HCT116 (cell line): ENCODE data around the gene VMP1. TPM values are rescaled to one million over a fixed set of nuclear protein-coding genes. Genes with fewer than 3 reads are reported as not detected.
A peak's percentile ranks its signal among the peaks of the same experiment; 100 is the strongest.

Experiments used
- ATAC-seq: fragments of 200-7000 bp; cut with Tn5 transposase; 2 replicates; pipeline ENCODE4 v1.9.1; 2020; ENCODE audit warnings: mild to moderate bottlenecking, moderate library complexity
- BruUV-seq: library from RNA; stranded (reverse); fragments of 400-500 nt; replicated peaks from 2 replicates; lab custom pipeline; 2021; lab: Mats Ljungman, UMichigan
- CTCF ChIA-PET: fragments of 300-600 bp; sonication (Branson Sonifier 250); formaldehyde crosslinking; loops from one replicate; lab custom pipeline; 2021; ENCODE audit warnings: antibody characterized with exemption; lab: Charles Lee
- POLR2A ChIA-PET: fragments of 300-600, 350-600 bp; sonication (Branson Sonifier 250); formaldehyde crosslinking; loops from one replicate; lab custom pipeline; 2021; ENCODE audit warnings: antibody characterized with exemption; lab: Charles Lee
- RAD21 ChIA-PET, 2 experiments: fragments of 300-600 bp; sonication (Branson Sonifier 250); formaldehyde crosslinking; loops; one replicate each; lab custom pipeline; 2023; ENCODE audit warnings: low total read pairs in 2 of 2; ENCODE audit not compliant: uncharacterized antibody in 2 of 2, unreplicated experiment in 2 of 2, low non-redundant PET in 1 of 2; lab: Charles Lee
- DNase-seq: peaks from one replicate; pipeline ENCODE4 v3.0.0-alpha.2; 2010; ENCODE audit warnings: low read depth, low spot score
- H2AFZ ChIP-seq: fragments of 200-600 bp; shearing (Covaris generic), sonication (generic); 2 replicates; pipeline ENCODE4 v1.6.1; 2017; ENCODE audit warnings: low read depth, mixed run types, mixed read lengths, antibody characterized with exemption, low read length; ENCODE audit not compliant: poor library complexity, severe bottlenecking
- H3K27ac ChIP-seq: 2 replicates; pipeline ENCODE4 v1.5.1; 2012; ENCODE audit warnings: low read depth, low read length
- H3K27me3 ChIP-seq: fragments of 200-600 bp; sonication (generic); 2 replicates; pipeline ENCODE4 v1.6.1; 2016; ENCODE audit warnings: mixed run types, low read length, mixed read lengths; ENCODE audit not compliant: insufficient read depth
- H3K36me3 ChIP-seq, 2 experiments: fragments of 200-500 bp in 1 of 2; fragments of 200-600 bp in 1 of 2; sonication (Bioruptor generic) in 1 of 2; sonication (generic) in 1 of 2; 2 replicates each; pipeline versions ENCODE4 v1.5.1 to v1.6.1; 2014 to 2016; ENCODE audit warnings: low read length in 2 of 2, inconsistent platforms in 1 of 2, mixed read lengths in 1 of 2, mixed run types in 1 of 2; ENCODE audit not compliant: insufficient read depth in 2 of 2, control insufficient read depth in 1 of 2
- H3K4me1 ChIP-seq, 2 experiments: fragments of 200-600 bp in 1 of 2; sonication (generic) in 1 of 2; 2 replicates each; pipeline versions ENCODE4 v1.5.1 to v1.6.1; 2012 to 2017; ENCODE audit warnings: low read length in 2 of 2, inconsistent platforms in 1 of 2, mild to moderate bottlenecking in 1 of 2, mixed read lengths in 1 of 2, mixed run types in 1 of 2, moderate library complexity in 1 of 2; ENCODE audit not compliant: insufficient read depth in 2 of 2, control insufficient read depth in 1 of 2
- H3K4me2 ChIP-seq: fragments of 200-600 bp; sonication (generic); 2 replicates; pipeline ENCODE4 v1.6.1; 2017; ENCODE audit warnings: mixed run types, low read length, mixed read lengths
- H3K4me3 ChIP-seq, 2 experiments: fragments of 200-600 bp in 1 of 2; sonication (generic) in 1 of 2; replicated peaks in 1 of 2; 2 replicates each; pipeline ENCODE4 v1.5.1; 2011 to 2016; ENCODE audit warnings: low read length in 2 of 2, control low read depth in 1 of 2, low read depth in 1 of 2, mild to moderate bottlenecking in 1 of 2, mixed read lengths in 1 of 2, mixed run types in 1 of 2
- H3K79me2 ChIP-seq: fragments of 200-600 bp; sonication (generic); 2 replicates; pipeline ENCODE4 v1.6.1; 2017; ENCODE audit warnings: mild to moderate bottlenecking, mixed run types, low read length, moderate library complexity, mixed read lengths; ENCODE audit not compliant: insufficient read depth
- H3K9ac ChIP-seq: fragments of 200-600 bp; sonication (generic); 2 replicates; pipeline ENCODE4 v1.6.1; 2016; ENCODE audit warnings: low read length, mixed read lengths
- H3K9me2 ChIP-seq: fragments of 200-600 bp; sonication (generic), shearing (Covaris generic); 2 replicates; pipeline ENCODE4 v1.6.1; 2017; ENCODE audit warnings: mixed run types, mild to moderate bottlenecking, moderate library complexity; ENCODE audit not compliant: insufficient read depth
- H3K9me3 ChIP-seq, 2 experiments: fragments of 200-500 bp in 1 of 2; fragments of 200-600 bp in 1 of 2; sonication (Bioruptor generic) in 1 of 2; sonication (generic) in 1 of 2; 2 replicates each; pipeline ENCODE4 v1.6.1; 2014 to 2017; ENCODE audit warnings: low read length in 2 of 2, mixed read lengths in 2 of 2, inconsistent platforms in 1 of 2, low read depth in 1 of 2, mild to moderate bottlenecking in 1 of 2, mixed run types in 1 of 2, moderate library complexity in 1 of 2; ENCODE audit not compliant: control insufficient read depth in 1 of 2, insufficient read depth in 1 of 2
- H4K20me1 ChIP-seq: fragments of 200-600 bp; sonication (generic), shearing (Covaris generic); 2 replicates; pipeline ENCODE4 v1.6.1; 2017; ENCODE audit warnings: mixed run types, mild to moderate bottlenecking, moderate library complexity; ENCODE audit not compliant: insufficient read depth
- CEBPB ChIP-seq: IDR thresholded peaks from 2 replicates; pipeline ENCODE4 v1.6.1; 2012; ENCODE audit warnings: low read depth
- EZH2phosphoT487 ChIP-seq: fragments of 200-600 bp; IDR thresholded peaks from 2 replicates; pipeline ENCODE4 v1.6.1; 2018; ENCODE audit warnings: antibody characterized with exemption, borderline replicate concordance
- FOSL1 ChIP-seq: IDR thresholded peaks from 2 replicates; pipeline ENCODE4 v1.6.1; 2012; ENCODE audit warnings: low read depth
- MAX ChIP-seq: IDR thresholded peaks from 2 replicates; pipeline ENCODE4 v1.6.1; 2012
- POLR2A ChIP-seq: IDR thresholded peaks from 2 replicates; pipeline ENCODE4 v1.7.0; 2011; ENCODE audit warnings: borderline replicate concordance; ENCODE audit not compliant: insufficient read depth, insufficient read length; ENCODE audit errors: extremely low read depth
- POLR2AphosphoS5 ChIP-seq: IDR thresholded peaks from 2 replicates; pipeline ENCODE4 v1.6.1; 2011; ENCODE audit warnings: mild to moderate bottlenecking, low read depth, low read length, moderate library complexity
- SP1 ChIP-seq: IDR thresholded peaks from 2 replicates; pipeline ENCODE4 v1.6.1; 2012; ENCODE audit warnings: low read depth
- TCF7L2 ChIP-seq: IDR thresholded peaks from 2 replicates; pipeline ENCODE4 v1.7.0; 2011; ENCODE audit warnings: borderline replicate concordance, inconsistent platforms; ENCODE audit not compliant: insufficient read depth, insufficient read length; ENCODE audit errors: extremely low read depth
- ZNF274 ChIP-seq: fragments of 200-500 bp; sonication (Bioruptor generic); IDR thresholded peaks from 2 replicates; pipeline ENCODE4 v1.6.1; 2014; ENCODE audit warnings: mild to moderate bottlenecking, low read depth, low read length, inconsistent platforms
- intact Hi-C: fragments of 100-400 bp; cut with micrococcal nuclease; formaldehyde crosslinking; loops from 2 replicates; pipeline ENCODE4 v1.10.0; 2022
- total RNA-seq: library from RNA; stranded (reverse); gene quantifications from one replicate; pipeline ENCODE4 v1.2.1, GENCODE V29; 2021; ENCODE audit not compliant: unreplicated experiment

The VMP1 gene
- total RNA-seq, 1 experiment from 2014 or later = 366 TPM

GRCh38 chr17:59695945-59696681 is 11.3 kb upstream of the VMP1 start:
- no peak overlapping the region for H3K4me3 ChIP-seq
- no peaks in the 10 kb centered on the region for H3K9me3 ChIP-seq
- POLR2A ChIA-PET = no interaction called here
- no peaks in the 10 kb centered on the region for H3K9me2 ChIP-seq
- ATAC-seq = peak; percentile 35
- H3K36me3 ChIP-seq = peaks cover 59 to 81% of the 10 kb centered on the region in 2 experiments
- H3K79me2 ChIP-seq = peaks cover 90% of the 10 kb centered on the region
- no peak for TF ChIP-seq MAX
- TF ChIP-seq SP1 = 0 out of 2 replicates have a peak, but pooled peaks have one; percentile 34
- TF ChIP-seq CEBPB = peak; percentile 92
- peak; percentile 11 for TF ChIP-seq POLR2AphosphoS5
- TF ChIP-seq POLR2A = no peak
- 0 out of 2 replicates have a peak, but pooled peaks have one; percentile 10 for TF ChIP-seq FOSL1
- CTCF ChIA-PET = no interaction called here
- no peak overlapping the region for H3K4me2 ChIP-seq
- H4K20me1 ChIP-seq = peaks cover 73% of the 10 kb centered on the region
- no peaks in the 10 kb centered on the region for H3K4me1 ChIP-seq
- no peaks in the 10 kb centered on the region for H3K27me3 ChIP-seq
- DNase-seq = no peak
- intact Hi-C loops = no loop called here
- no TSS peak for BruUV-seq
- H3K9ac ChIP-seq = no peak overlapping the region
- H3K27ac ChIP-seq = no peak overlapping the region
- no peak overlapping the region for H2AFZ ChIP-seq
- RAD21 ChIA-PET = no interaction called here

- Histone ChIP-seq H3K27me3 (no peaks in the 10 kb centered on the region), H3K79me2 (peaks cover 92% of the 10 kb centered on the region), H3K4me3 (no peak overlapping the region), H2AFZ (no peak overlapping the region), H3K9ac (no peak overlapping the region), H3K9me2 (no peaks in the 10 kb centered on the region), H4K20me1 (peaks cover 77% of the 10 kb centered on the region), H3K4me1 (no peaks in the 10 kb centered on the region), H3K4me2 (no peak overlapping the region), H3K9me3 (no peaks in the 10 kb centered on the region), H3K27ac (no peak overlapping the region), H3K36me3 (peaks cover 56 to 79% of the 10 kb centered on the region in 2 experiments)
- TF ChIP-seq TCF7L2 (no peak), EZH2phosphoT487 (no peak), POLR2AphosphoS5 (peak; percentile 42; the same call in 1 of the 2 replicates), ZNF274 (no peak)
- peak; percentile 24; the same call in 1 of the 2 replicates for ATAC-seq
- no TSS peak for BruUV-seq
- DNase-seq = no peak
- ChIA-PET RAD21 (no interaction called here), POLR2A (interaction anchor here (2.6 kb wide), 1 partner anchor 11 kb away, joined by 12 read pairs; the partner anchor contains the start of genes PTRH2 and VMP1), CTCF (no interaction called here)
- intact Hi-C loops = no loop called here
Measured at GRCh38 chr17:59696682-59697277, 10.7 kb upstream of the VMP1 start.
